Measurements from ENCODE around the gene IFT74. TPM values are rescaled to one million over a fixed set of nuclear protein-coding genes. Genes with fewer than 3 reads are reported as not detected.

IFT74 gene
- total and polyA plus RNA-seq, 9 of the 15 experiments (the other 6 are each of a cell fraction or from before 2014, with no cell fraction given) = 6.1 to 13.2 (median 9.3) TPM

- POLR2A ChIA-PET = no interaction called here
- no peak for TF ChIP-seq ZNF740 (CRISPR knock-in tag; IDR thresholded peaks at IDR 0.05)
- TF ChIP-seq ZNF740 (tag; IDR thresholded peaks at IDR 0.05) = no peak
- TF ChIP-seq ZNF316 (IDR thresholded peaks at IDR 0.05) = peak; percentile 91
- peak; percentile 26; the same call in 1 of the 2 replicates for TF ChIP-seq NFE2 (IDR thresholded peaks at IDR 0.05; ENCODE audit: low read depth)
- peak; percentile 51 for TF ChIP-seq DACH1 (IDR thresholded peaks at IDR 0.05; ENCODE audit: partially characterized antibody)
- TF ChIP-seq C11orf30 (IDR thresholded peaks at IDR 0.05; ENCODE audit: low read depth) = peak; percentile 83
- TF ChIP-seq MAFK (IDR thresholded peaks at IDR 0.05; ENCODE audit: low read length) = peak; percentile 82
- peak; percentile 14; the same call in 1 of the 2 replicates for TF ChIP-seq NFE2L1 (tag; IDR thresholded peaks at IDR 0.05; ENCODE audit: borderline replicate concordance, low read depth)
- TF ChIP-seq ELK1 (CRISPR knock-in tag; IDR thresholded peaks at IDR 0.05) = no peak
- TF ChIP-seq MAFG (tag; conservative IDR thresholded peaks at IDR 0.05) = peak; percentile 74
- no peak for TF ChIP-seq ZNF445 (CRISPR knock-in tag; IDR thresholded peaks at IDR 0.05; ENCODE audit: low read depth)
- TF ChIP-seq RBM25 (IDR thresholded peaks at IDR 0.05; ENCODE audit: low read depth, low read length, severe bottlenecking) = no peak
- peak; percentile 83 for TF ChIP-seq MAFF (IDR thresholded peaks at IDR 0.05; ENCODE audit: low read length)
- Histone ChIP-seq H2AFZ (ENCODE audit: low read depth, low read length) (no peak overlapping the region), H3K4me3 (no peak overlapping the region), H3K4me1 (replicated peaks in 1 of 2; ENCODE audit: control insufficient read depth in 2 of 2, insufficient read depth in 2 of 2, low read length in 2 of 2) (no peaks in the 10 kb centered on the region), H3K9me3 (replicated peaks; ENCODE audit: control insufficient read depth, insufficient read depth, low read depth, low read length) (no peaks in the 10 kb centered on the region), H3K27me3 (ENCODE audit: control insufficient read depth in 2 of 2, insufficient read depth in 2 of 2, low read length in 2 of 2) (no peaks in the 10 kb centered on the region), H3K9me1 (ENCODE audit: control insufficient read depth, insufficient read depth, low read length) (no peaks in the 10 kb centered on the region), H3K27ac (ENCODE audit: extremely low read depth, low read depth, low read length) (no peak overlapping the region), H3K79me2 (ENCODE audit: control insufficient read depth, insufficient read depth, low read length) (no peaks in the 10 kb centered on the region), H3K4me2 (ENCODE audit: insufficient read depth, low read length) (no peak overlapping the region), H3K36me3 (ENCODE audit: control insufficient read depth, insufficient read depth, low read length) (no peaks in the 10 kb centered on the region), H3K9ac (ENCODE audit: insufficient read depth in 1 of 2, low read depth in 2 of 2, low read length in 2 of 2) (no peak overlapping the region), H4K20me1 (replicated peaks; ENCODE audit: control insufficient read depth, insufficient read depth, low read length) (no peaks in the 10 kb centered on the region)
- CTCF ChIA-PET (ENCODE audit: low intra/inter-chr PET ratio) = no interaction called here
- no TSS peak for BruUV-seq (replicated peaks)
- in situ Hi-C loops (cut with MboI) = no loop called here
- intact Hi-C loops (cut with micrococcal nuclease) = no loop called here
- DNase-seq (ENCODE audit: extremely low read depth in 1 of 4, low spot score in 3 of 4) = no peak
- FAIRE-seq = no peak
- no peak for ATAC-seq
Measured at GRCh38 chr9:27019589-27019988, 63.4 kb downstream of the IFT74 start.
